GM15510 (cell line): ENCODE results near the gene NEK1.

ENCODE experiments used
- POLR2A ChIP-seq: IDR thresholded peaks from 3 replicates; pipeline ENCODE4 v1.6.1; 2011; ENCODE audit warnings: borderline replicate concordance; ENCODE audit not compliant: insufficient read length; ENCODE audit errors: extremely low read depth

The NEK1 gene

DNA sequence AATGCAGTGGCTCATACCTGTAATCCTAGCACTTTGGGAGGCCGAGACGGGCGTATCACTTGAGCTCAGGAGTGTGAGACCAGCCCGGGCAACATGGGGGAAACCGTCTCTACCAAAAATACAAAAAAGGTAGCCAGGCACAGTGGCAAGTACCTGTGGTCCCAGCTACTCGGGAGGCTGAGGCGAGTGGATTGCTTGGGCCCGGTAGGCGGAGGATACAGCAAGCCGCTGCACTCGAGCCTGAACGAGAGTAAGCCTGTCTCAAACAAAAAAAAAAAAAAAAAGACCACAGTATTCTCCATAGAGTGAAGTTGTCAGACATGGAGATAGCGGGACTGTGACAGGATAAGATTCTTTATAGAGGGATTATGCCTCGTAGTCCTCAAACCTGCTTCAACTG is 265.5 kb downstream of the NEK1 start:
- no peak for TF ChIP-seq POLR2A

DNA sequence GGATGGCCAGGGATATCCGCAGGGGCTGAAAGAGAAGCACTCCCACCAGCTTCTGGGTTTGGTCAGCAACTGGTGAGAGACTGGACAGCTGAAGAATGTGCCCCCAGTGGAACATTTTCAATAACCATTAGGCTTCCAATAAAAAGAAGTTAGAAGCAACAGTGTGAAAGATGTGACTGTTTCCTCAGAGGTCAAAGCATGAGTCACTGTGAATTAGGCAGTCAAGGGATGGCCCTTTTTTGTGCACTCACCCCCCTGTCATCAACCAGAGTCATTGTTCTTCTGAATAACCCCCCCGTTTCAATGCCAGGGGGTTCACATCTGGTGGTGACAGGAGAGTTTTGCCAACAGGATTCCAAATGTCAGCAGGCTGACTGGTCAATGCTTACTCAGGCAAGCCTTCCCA is 267.1 kb downstream of the NEK1 start:
- TF ChIP-seq POLR2A, result no peak
